Thyroid gland (tissue), 4 donors: ENCODE results near the gene WDR46.

ENCODE experiments used
- CTCF ChIP-seq, 6 experiments: fragments of 200-600 bp in 3 of 6; fragments of 450-650 bp in 3 of 6; sonication (generic) in 3 of 6; IDR thresholded peaks; one replicate each; pipeline ENCODE4 v1.5.1; 2016 to 2019; ENCODE audit warnings: antibody characterized with exemption in 6 of 6, mild to moderate bottlenecking in 2 of 6, inconsistent platforms in 1 of 6, moderate library complexity in 1 of 6
- POLR2A ChIP-seq, 2 donors: fragments of 450-650 bp; IDR thresholded peaks; one replicate each; pipeline ENCODE4 v1.6.1; 2017; ENCODE audit warnings: antibody characterized with exemption in 2 of 2, mild to moderate bottlenecking in 2 of 2, moderate library complexity in 1 of 2

- TF ChIP-seq CTCF (IDR thresholded peaks at IDR 0.05): no peak
- no peak for TF ChIP-seq POLR2A (IDR thresholded peaks at IDR 0.05)
Measured at GRCh38 chr6:33276581-33276863, 12.5 kb downstream of the WDR46 start.
